GM23338 (cell line): ENCODE measurements around the gene ERVMER34-1. TPM values are rescaled to one million over a fixed set of nuclear protein-coding genes. Genes with fewer than 3 reads are reported as not detected.

Source experiments
- CREB1 ChIP-seq: fragments of 250-450 bp; sonication (Bioruptor Pico); IDR thresholded peaks from 2 replicates; pipeline ENCODE4 v1.5.0; 2020; ENCODE audit warnings: low read depth, mild to moderate bottlenecking, moderate library complexity
- CTCF ChIP-seq, 2 experiments: fragments of 200-600 bp in 1 of 2; sonication (generic) in 1 of 2; conservative IDR thresholded peaks; 2 replicates each; pipeline versions ENCODE4 v1.5.1 to v1.6.1; 2016 to 2017; ENCODE audit warnings: antibody characterized with exemption in 2 of 2, low read depth in 2 of 2, mild to moderate bottlenecking in 2 of 2, moderate library complexity in 1 of 2
- ETS1 ChIP-seq: IDR thresholded peaks from 2 replicates; pipeline ENCODE4 v1.6.1; 2016; ENCODE audit warnings: antibody characterized with exemption
- JUNB ChIP-seq: IDR thresholded peaks from one replicate; pipeline ENCODE4 v1.6.1; 2016; ENCODE audit warnings: antibody characterized with exemption; ENCODE audit not compliant: unreplicated experiment
- NANOG ChIP-seq: IDR thresholded peaks from 2 replicates; pipeline ENCODE4 v1.6.1; 2016; ENCODE audit warnings: antibody characterized with exemption, borderline replicate concordance
- REST ChIP-seq: IDR thresholded peaks from one replicate; pipeline ENCODE4 v1.6.1; 2018; ENCODE audit warnings: antibody characterized with exemption; ENCODE audit not compliant: unreplicated experiment
- ZNF331 ChIP-seq: fragments of 250-450 bp; sonication (Bioruptor Pico); IDR thresholded peaks from 2 replicates; pipeline ENCODE4 v1.5.0; 2020; ENCODE audit warnings: low read depth, mild to moderate bottlenecking, moderate library complexity
- ZNF462 ChIP-seq: fragments of 250-450 bp; sonication (Bioruptor Pico); IDR thresholded peaks from 2 replicates; pipeline ENCODE4 v1.5.0; 2020; ENCODE audit warnings: mild to moderate bottlenecking, moderate library complexity
- polyA plus RNA-seq: library from polyadenylated mRNA; unstranded; fragments of >200 nt; fragmentation: Nextera tagmentation; extraction: Ambion mirVana; gene quantifications from 2 replicates; pipeline ENCODE4 v1.2.1, GENCODE V29; 2016
- total RNA-seq: library from RNA; depleted of rRNA; stranded (reverse); fragments of >200 nt; shearing (Covaris generic); gene quantifications from 2 replicates; pipeline ENCODE4 v1.2.3, GENCODE V29; 2014

The ERVMER34-1 gene
- total and polyA plus RNA-seq, 2 experiments from 2014 or later: 15.9 to 34.1 TPM

GRCh38 chr4:52789774-52790173 lies 38.5 kb upstream of the ERVMER34-1 start (continued):
- TF ChIP-seq ZNF462 (no peak), REST (no peak), NANOG (no peak), ETS1 (no peak), CREB1 (no peak), JUNB (no peak), ZNF331 (CRISPR knock-in tag) (no peak), CTCF (conservative IDR thresholded peaks at IDR 0.05; ENCODE audit: low read depth in 2 of 2) (no peak)
